HepG2 (cell line): ENCODE measurements around the gene GNG7. TPM values are rescaled to one million over a fixed set of nuclear protein-coding genes. Genes with fewer than 3 reads are reported as not detected.

Source experiments
- ATAC-seq: fragments of 200-7000 bp; cut with Tn5 transposase; 3 replicates; pipeline ENCODE4 v1.9.1; 2020; ENCODE audit warnings: mild to moderate bottlenecking, moderate library complexity
- BruUV-seq: library from RNA; stranded (reverse); fragments of 400-500 nt; replicated peaks from 2 replicates; lab custom pipeline; 2021; lab: Mats Ljungman, UMichigan
- CTCF ChIA-PET: fragments of 300-600 bp; formaldehyde crosslinking; extraction: SDS; loops from one replicate; lab custom pipeline; 2021; ENCODE audit warnings: low total read pairs, inconsistent platforms, low intra/inter-chr PET ratio; lab: Yijun Ruan, JAX
- POLR2A ChIA-PET: fragments of 350-600 bp; sonication (Branson Sonifier 250); formaldehyde crosslinking; loops from one replicate; lab custom pipeline; 2020; ENCODE audit warnings: antibody characterized with exemption, inconsistent platforms; lab: Yijun Ruan, JAX
- DNase-seq: peaks from one replicate; pipeline ENCODE4 v3.0.0-alpha.2; 2015; ENCODE audit warnings: low spot score
- FAIRE-seq: peaks from 3 replicates; lab custom pipeline; 2011; peaks lifted over from hg19 to GRCh38; lab: Jason Lieb, UNC
- H2AFZ ChIP-seq: one replicate; pipeline ENCODE4 v1.6.1; 2011; ENCODE audit warnings: low read length, inconsistent platforms
- H3K27ac ChIP-seq: fragments of 300-600 bp; 3 replicates; pipeline ENCODE4 v1.8.0; 2011; ENCODE audit warnings: mixed run types, mild to moderate bottlenecking, mixed read lengths, low read length, inconsistent platforms; ENCODE audit not compliant: insufficient read depth; ENCODE audit errors: extremely low read length
- H3K27me3 ChIP-seq, 2 experiments: fragments of 200-600 bp in 1 of 2; 2 replicates in 1 of 2; 3 replicates in 1 of 2; pipeline versions ENCODE4 v1.6.0 to v1.8.0; 2011; ENCODE audit warnings: low read length in 2 of 2, mild to moderate bottlenecking in 2 of 2, moderate library complexity in 2 of 2, inconsistent platforms in 1 of 2; ENCODE audit not compliant: insufficient read depth in 2 of 2, control insufficient read depth in 1 of 2
- H3K36me3 ChIP-seq, 2 experiments: fragments of 200-600 bp in 1 of 2; replicated peaks in 1 of 2; 2 replicates in 1 of 2; 3 replicates in 1 of 2; pipeline versions ENCODE4 v1.5.1 to v1.8.0; 2011; ENCODE audit warnings: low read length in 2 of 2, inconsistent platforms in 1 of 2; ENCODE audit not compliant: insufficient read depth in 2 of 2, control insufficient read depth in 1 of 2
- H3K4me1 ChIP-seq: 2 replicates; pipeline ENCODE4 v1.5.1; 2012; ENCODE audit warnings: low read length, inconsistent platforms; ENCODE audit not compliant: insufficient read depth
- H3K4me2 ChIP-seq: 2 replicates; pipeline ENCODE4 v1.6.0; 2011; ENCODE audit warnings: low read depth, low read length, inconsistent platforms
- H3K4me3 ChIP-seq, 3 experiments: fragments of 200-600 bp in 1 of 3; sonication (generic), shearing (Covaris generic) in 1 of 3; replicated peaks in 1 of 3; 2 replicates each; pipeline ENCODE4 v1.5.1; 2011 to 2016; ENCODE audit warnings: low read length in 3 of 3, inconsistent platforms in 2 of 3, low read depth in 2 of 3, mild to moderate bottlenecking in 2 of 3, control low read depth in 1 of 3, mixed read lengths in 1 of 3; ENCODE audit not compliant: insufficient read depth in 1 of 3
- H3K79me2 ChIP-seq: one replicate; pipeline ENCODE4 v1.6.1; 2011; ENCODE audit warnings: low read length, inconsistent platforms; ENCODE audit not compliant: insufficient read depth
- H3K9ac ChIP-seq: 2 replicates; pipeline ENCODE4 v1.6.0; 2011; ENCODE audit warnings: mild to moderate bottlenecking, low read depth, low read length, inconsistent platforms; ENCODE audit not compliant: insufficient read depth
- H3K9me3 ChIP-seq: 2 replicates; pipeline ENCODE4 v1.5.1; 2012; ENCODE audit warnings: mild to moderate bottlenecking, low read length
- H4K20me1 ChIP-seq: 2 replicates; pipeline ENCODE4 v1.6.0; 2011; ENCODE audit warnings: inconsistent platforms, mild to moderate bottlenecking, low read length, moderate library complexity; ENCODE audit not compliant: insufficient read depth
- BATF2 ChIP-seq: sonication (generic); formaldehyde crosslinking; IDR thresholded peaks from 2 replicates; pipeline ENCODE4 v1.8.0; 2022; ENCODE audit warnings: mild to moderate bottlenecking, missing genetic modification reagents, moderate library complexity
- MAFK ChIP-seq, 2 experiments: IDR thresholded peaks in 1 of 2; conservative IDR thresholded peaks in 1 of 2; 2 replicates each; pipeline ENCODE4 v1.6.1; 2011; ENCODE audit warnings: improper control_type of control experiment in 2 of 2, low read length in 2 of 2
- PHF8 ChIP-seq: sonication (generic); formaldehyde crosslinking; IDR thresholded peaks from 2 replicates; pipeline ENCODE4 v1.5.0; 2020; ENCODE audit warnings: missing genetic modification reagents
- STAG1 ChIP-seq: sonication (generic); formaldehyde crosslinking; IDR thresholded peaks from 2 replicates; pipeline ENCODE4 v1.4.0; 2020; ENCODE audit warnings: missing genetic modification reagents
- WGBS: methylation state at CpG from one replicate; pipeline ENCODE4 v1.1.6; 2017; ENCODE audit warnings: low lambda C conversion rate; 5-methylcytosine and 5-hydroxymethylcytosine counted together
- in situ Hi-C: cut with HindIII; loops from 2 replicates; pipeline ENCODE4 v1.10.0; 2017; ENCODE audit warnings: low pct_unique_long_range_greater_than_20kb; ENCODE audit not compliant: extremely low pct_ligation_motif_present
- intact Hi-C: fragments of 100-400 bp; cut with micrococcal nuclease; formaldehyde crosslinking; loops from one replicate; pipeline ENCODE4 v1.10.0; 2022; ENCODE audit not compliant: unreplicated experiment
- polyA plus RNA-seq, 8 experiments: library from polyadenylated mRNA; depleted of rRNA in 3 of 8; stranded (reverse) in 7 of 8; unstranded in 1 of 8; fragments of >200 nt; fragmentation: Illumina TruSeq in 4 of 8; extraction: Trizol in 4 of 8; gene quantifications; 2 replicates each; pipeline versions ENCODE4 v1.2.1 to v1.2.3, GENCODE V29; 2011 to 2016; ENCODE audit warnings: low read depth in 4 of 8, missing spikeins in 1 of 8, mixed read lengths in 1 of 8; ENCODE audit not compliant: insufficient read depth in 1 of 8
- total RNA-seq, 5 experiments: library from RNA; depleted of rRNA; stranded (reverse); fragments of >200 nt; fragmentation: Illumina TruSeq; extraction: Trizol; gene quantifications; 2 replicates each; pipeline ENCODE4 v1.2.3, GENCODE V29; 2016; ENCODE audit warnings: low read depth in 1 of 5

The GNG7 gene
- total and polyA plus RNA-seq, 2 of the 13 experiments (the other 11 are each of a cell fraction or from before 2014, with no cell fraction given), result 1.4 to 3.3 TPM

DNA sequence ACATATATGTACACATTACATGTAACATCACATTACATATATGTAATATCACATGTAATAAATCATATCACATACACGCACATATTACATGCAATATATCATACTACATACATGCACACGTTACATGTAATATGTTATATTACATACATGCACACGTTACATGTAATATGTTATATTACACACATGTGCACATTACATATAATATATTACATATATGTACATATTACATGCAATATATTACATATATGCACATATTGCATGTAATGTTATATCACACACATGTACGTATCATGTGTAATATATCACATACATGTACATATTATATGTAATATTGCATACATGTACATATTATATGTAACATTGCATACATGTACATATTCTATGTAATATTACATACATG, 149.0 kb downstream of the GNG7 start:
- Histone ChIP-seq H4K20me1 (no peaks in the 10 kb centered on the region), H3K9ac (no peak overlapping the region), H3K36me3 (no peaks in the 10 kb centered on the region), H3K4me3 (no peak overlapping the region), H3K27ac (no peak overlapping the region), H3K4me1 (peaks cover 63% of the 10 kb centered on the region), H3K9me3 (no peaks in the 10 kb centered on the region), H2AFZ (no peak overlapping the region), H3K79me2 (no peaks in the 10 kb centered on the region), H3K4me2 (no peak overlapping the region), H3K27me3 (no peaks in the 10 kb centered on the region)
- in situ Hi-C loops, result no loop called here
- CTCF ChIA-PET, result no interaction called here
- DNase-seq (no peak), ATAC-seq (no peak), FAIRE-seq (no peak)
- BruUV-seq, result no TSS peak
- 58% methylated on average over 4 of the region's 4 CpGs for WGBS
- intact Hi-C loops, result no loop called here
- no peak for TF ChIP-seq STAG1 (CRISPR knock-in tag)
- TF ChIP-seq, all 625 proteins: peak for 0
- POLR2A ChIA-PET, result interaction anchor here (3.2 kb wide), 1 partner anchor 10 kb away, joined by 18 read pairs; no protein-coding TSS in a partner anchor

DNA sequence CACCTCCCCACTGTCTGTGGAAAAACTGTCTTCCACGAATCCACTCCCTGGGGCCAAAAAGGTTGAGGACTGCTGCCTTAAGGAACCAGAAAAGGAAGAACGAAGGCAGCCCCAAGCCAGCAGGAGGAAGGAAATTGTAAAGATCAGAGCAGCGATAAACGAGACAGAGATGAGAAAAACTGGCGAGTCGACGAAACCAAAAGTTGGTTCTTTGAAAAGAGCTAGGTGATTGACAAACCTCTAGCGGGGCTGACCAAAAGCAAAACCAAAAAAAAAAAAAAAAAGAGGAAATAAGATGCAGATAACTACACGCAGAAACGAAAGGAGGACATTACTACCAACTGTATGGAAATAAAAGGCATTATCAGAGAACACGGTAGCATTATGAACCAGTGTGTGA, 149.6 kb downstream of the GNG7 start:
- intact Hi-C loops (no loop called here), in situ Hi-C loops (no loop called here)
- Histone ChIP-seq H2AFZ (no peak overlapping the region), H3K4me3 (no peak overlapping the region), H3K4me2 (no peak overlapping the region), H3K9ac (no peak overlapping the region), H3K79me2 (no peaks in the 10 kb centered on the region), H3K4me1 (peaks cover 57% of the 10 kb centered on the region), H3K36me3 (no peaks in the 10 kb centered on the region), H4K20me1 (no peaks in the 10 kb centered on the region), H3K27ac (no peak overlapping the region), H3K9me3 (no peaks in the 10 kb centered on the region), H3K27me3 (no peaks in the 10 kb centered on the region)
- ChIA-PET POLR2A (interaction anchor here (3.2 kb wide), 1 partner anchor 10 kb away, joined by 18 read pairs; no protein-coding TSS in a partner anchor), CTCF (no interaction called here)
- no peak for FAIRE-seq
- 87% methylated on average over 11 of the region's 11 CpGs for WGBS
- no peak for ATAC-seq
- BruUV-seq, result no TSS peak
- no peak for DNase-seq
- 0 out of 4 replicates have a peak, but pooled peaks of 1 of the 2 experiments have one; percentile 35 for TF ChIP-seq MAFK (conservative IDR thresholded peaks at IDR 0.05 in 1 of 2, IDR thresholded peaks at IDR 0.05 in 1 of 2; ENCODE audit: low read length in 2 of 2)
- no peak for TF ChIP-seq PHF8 (CRISPR knock-in tag)
- TF ChIP-seq BATF2 (CRISPR knock-in tag), result no peak
